Heart left ventricle (tissue), 13 donors: Measurements from ENCODE around the gene MOK.

Experiments used
- CTCF ChIP-seq, 12 donors: fragments of 200-600 bp; sonication (generic) in 4 of 12; IDR thresholded peaks; one replicate each; pipeline versions ENCODE4 v1.5.0 to v1.8.0; 2018 to 2022; ENCODE audit warnings: antibody characterized with exemption in 12 of 12, mild to moderate bottlenecking in 5 of 12
- POLR2A ChIP-seq, 2 donors: fragments of 450-650 bp; IDR thresholded peaks; one replicate each; pipeline ENCODE4 v1.6.1; 2017; ENCODE audit warnings: antibody characterized with exemption in 2 of 2, mild to moderate bottlenecking in 2 of 2, moderate library complexity in 2 of 2
- donor health status: ischemic (EF 13 %, LVEDD 7.1; RV severe dilation, severe dysfunction).
- donor health status: DM: no; HTN: yes; CAD: no.
- donor health status: DM: no; HTN: no; CAD: no.
- donor health status: ischemic (EF 25% LVEDD 6.9; RV normal size, moderate dysfunction).
- donor health status: ischemic (EF 25% LVEDD 5.7; RV mildly dilated, moderate dysfunction).
- donor health status: ischemic (EF 35%, LVEDD 5.7; RV mildly dilated, moderate dysfunction).
- donor health status: nonischemic (EF 11% LVEDD 7.7; RV severe dilation, severe dysfunction).
- donor health status: DM: yes; HTN: yes; CAD: no.
- donor health status: PGD.
- donor health status: ischemic (EF 29% LVEDD 5.4; RV normal size, mild dysfunction).
- donor health status: nonischemic (EF 23%, LVEDD 6.1; RV moderate dilation, normal function).

DNA sequence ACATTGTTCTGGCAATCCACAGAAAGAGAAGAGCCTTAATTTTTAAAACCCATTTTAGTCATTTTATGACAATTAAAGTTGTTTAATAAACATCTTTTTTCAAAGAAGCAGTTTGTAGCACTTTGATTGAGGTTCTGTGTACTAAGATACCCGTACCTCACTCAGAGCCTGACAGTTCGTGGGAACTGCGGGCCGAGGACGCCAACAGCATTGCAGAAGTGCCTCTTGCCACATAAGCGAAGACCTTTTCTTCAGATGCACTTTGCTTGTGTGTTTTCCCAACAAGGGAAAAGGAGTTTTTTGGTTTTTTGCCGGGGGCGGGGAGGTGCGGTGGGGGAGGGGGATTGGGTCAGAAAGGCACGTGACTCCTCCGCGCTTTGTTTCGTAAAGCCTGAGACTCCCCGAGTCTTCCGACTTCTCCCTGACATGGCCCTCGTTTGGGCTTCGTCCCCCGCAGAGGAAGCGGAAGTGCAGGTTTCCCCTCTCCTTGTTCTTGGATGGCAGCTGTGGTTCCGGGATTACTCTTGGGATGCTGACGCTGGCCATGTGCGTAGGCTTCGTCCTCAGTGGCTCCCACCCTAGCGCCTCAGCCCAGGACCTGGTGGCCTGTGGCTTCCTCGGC is 94.4 kb downstream of the MOK start:
- TF ChIP-seq CTCF (IDR thresholded peaks at IDR 0.05) = no peak
- no peak for TF ChIP-seq POLR2A (IDR thresholded peaks at IDR 0.05)
